Measurements from ENCODE around the gene ADAM19.

The ADAM19 gene

GRCh38 chr5:157539503-157540022 is 36.0 kb downstream of the ADAM19 start:
- H3K27ac ChIP-seq (ENCODE audit: low read depth, low read length): no peak overlapping the region
- 80% methylated on average over 2 of the region's 4 CpGs for WGBS

GRCh38 chr5:157538311-157538710 is 37.3 kb downstream of the ADAM19 start:
- H3K9me3 ChIP-seq (ENCODE audit: insufficient read depth, low read depth, low read length): no peaks in the 10 kb centered on the region
- peaks cover 13% of the 10 kb centered on the region for H3K36me3 ChIP-seq (ENCODE audit: insufficient read depth, low read length)
- no peak overlapping the region for H3K9ac ChIP-seq (ENCODE audit: low read depth, low read length)
- whole genome bisulfite sequencing: 95% methylated on average over 6 of the region's 6 CpGs
- H3K4me3 ChIP-seq (ENCODE audit: low read length): no peak overlapping the region
- no peaks in the 10 kb centered on the region for H3K27me3 ChIP-seq (ENCODE audit: insufficient read depth, low read length)
- H3K4me1 ChIP-seq (ENCODE audit: insufficient read depth, low read length): peaks cover 14% of the 10 kb centered on the region; the same call in 1 of the 2 replicates
- H3K27ac ChIP-seq (ENCODE audit: low read depth, low read length): no peak overlapping the region

More at GRCh38 chr5:157539503-157540022, 36.0 kb downstream of the ADAM19 start:
- peaks cover 14% of the 10 kb centered on the region; the same call in 1 of the 2 replicates for H3K4me1 ChIP-seq (ENCODE audit: insufficient read depth, low read length)
- no peaks in the 10 kb centered on the region for H3K27me3 ChIP-seq (ENCODE audit: insufficient read depth, low read length)
- no peak overlapping the region for H3K9ac ChIP-seq (ENCODE audit: low read depth, low read length)
- H3K9me3 ChIP-seq (ENCODE audit: insufficient read depth, low read depth, low read length): no peaks in the 10 kb centered on the region
- peaks cover 13% of the 10 kb centered on the region for H3K36me3 ChIP-seq (ENCODE audit: insufficient read depth, low read length)
- no peak overlapping the region for H3K4me3 ChIP-seq (ENCODE audit: low read length)

- Histone ChIP-seq H3K4me1 (ENCODE audit: insufficient read depth, low read length) (no peaks in the 10 kb centered on the region), H3K27me3 (ENCODE audit: insufficient read depth, low read length) (no peaks in the 10 kb centered on the region), H3K36me3 (ENCODE audit: insufficient read depth, low read length) (peaks cover 16% of the 10 kb centered on the region), H3K9ac (ENCODE audit: low read depth, low read length) (no peak overlapping the region), H3K4me3 (ENCODE audit: low read length) (no peak overlapping the region), H3K27ac (ENCODE audit: low read depth, low read length) (no peak overlapping the region), H3K9me3 (ENCODE audit: insufficient read depth, low read depth, low read length) (no peaks in the 10 kb centered on the region)
- WGBS: 87% methylated on average over 5 of the region's 6 CpGs
These were observed 40.3 kb downstream of the ADAM19 start for GRCh38 chr5:157535042-157535865.

GRCh38 chr5:157533011-157533481 is 42.5 kb downstream of the ADAM19 start:
- WGBS: 85% methylated on average over 7 of the region's 7 CpGs
- peaks cover 16% of the 10 kb centered on the region for H3K36me3 ChIP-seq (ENCODE audit: insufficient read depth, low read length)
- 0 out of 2 replicates have a peak, but pooled peaks cover 7% of the 10 kb centered on the region for H3K4me1 ChIP-seq (ENCODE audit: insufficient read depth, low read length)

GRCh38 chr5:157532022-157532421 is 43.6 kb downstream of the ADAM19 start:
- H3K36me3 ChIP-seq (ENCODE audit: insufficient read depth, low read length): peaks cover 9% of the 10 kb centered on the region
- no peak overlapping the region for H3K9ac ChIP-seq (ENCODE audit: low read depth, low read length)
- H3K4me3 ChIP-seq (ENCODE audit: low read length): no peak overlapping the region
- no peaks in the 10 kb centered on the region for H3K9me3 ChIP-seq (ENCODE audit: insufficient read depth, low read depth, low read length)
- no peak overlapping the region for H3K27ac ChIP-seq (ENCODE audit: low read depth, low read length)
- H3K4me1 ChIP-seq (ENCODE audit: insufficient read depth, low read length): 0 out of 2 replicates have a peak, but pooled peaks cover 7% of the 10 kb centered on the region
- 94% methylated on average over 4 of the region's 5 CpGs for WGBS
- H3K27me3 ChIP-seq (ENCODE audit: insufficient read depth, low read length): no peaks in the 10 kb centered on the region

More at GRCh38 chr5:157533011-157533481, 42.5 kb downstream of the ADAM19 start:
- no peaks in the 10 kb centered on the region for H3K27me3 ChIP-seq (ENCODE audit: insufficient read depth, low read length)
- H3K9me3 ChIP-seq (ENCODE audit: insufficient read depth, low read depth, low read length): no peaks in the 10 kb centered on the region
- no peak overlapping the region for H3K9ac ChIP-seq (ENCODE audit: low read depth, low read length)
- no peak overlapping the region for H3K4me3 ChIP-seq (ENCODE audit: low read length)
- no peak overlapping the region for H3K27ac ChIP-seq (ENCODE audit: low read depth, low read length)

- Histone ChIP-seq H3K27me3 (ENCODE audit: insufficient read depth, low read length) (no peaks in the 10 kb centered on the region), H3K9me3 (ENCODE audit: insufficient read depth, low read depth, low read length) (no peaks in the 10 kb centered on the region), H3K4me1 (ENCODE audit: insufficient read depth, low read length) (0 out of 2 replicates have a peak, but pooled peaks cover 7% of the 10 kb centered on the region), H3K4me3 (ENCODE audit: low read length) (no peak overlapping the region), H3K36me3 (ENCODE audit: insufficient read depth, low read length) (peaks cover 4% of the 10 kb centered on the region; the same call in 1 of the 2 replicates), H3K27ac (ENCODE audit: low read depth, low read length) (no peak overlapping the region), H3K9ac (ENCODE audit: low read depth, low read length) (no peak overlapping the region)
- WGBS: 89% methylated on average over 13 of the region's 13 CpGs
These were observed 45.2 kb downstream of the ADAM19 start for GRCh38 chr5:157530226-157530972.

GRCh38 chr5:157529002-157529401 is 46.6 kb downstream of the ADAM19 start:
- H3K9me3 ChIP-seq (ENCODE audit: insufficient read depth, low read depth, low read length): no peaks in the 10 kb centered on the region
- H3K36me3 ChIP-seq (ENCODE audit: insufficient read depth, low read length): peaks cover 4% of the 10 kb centered on the region; the same call in 1 of the 2 replicates
- no peak overlapping the region for H3K4me3 ChIP-seq (ENCODE audit: low read length)
- H3K27ac ChIP-seq (ENCODE audit: low read depth, low read length): no peak overlapping the region
- no peak overlapping the region for H3K9ac ChIP-seq (ENCODE audit: low read depth, low read length)
- H3K27me3 ChIP-seq (ENCODE audit: insufficient read depth, low read length): no peaks in the 10 kb centered on the region
- 93% methylated on average over 1 of the region's 1 CpG for WGBS
- 0 out of 2 replicates have a peak, but pooled peaks cover 7% of the 10 kb centered on the region for H3K4me1 ChIP-seq (ENCODE audit: insufficient read depth, low read length)

GRCh38 chr5:157528036-157528632 is 47.4 kb downstream of the ADAM19 start:
- Histone ChIP-seq H3K4me3 (ENCODE audit: low read length) (no peak overlapping the region), H3K27ac (ENCODE audit: low read depth, low read length) (no peak overlapping the region), H3K9ac (ENCODE audit: low read depth, low read length) (no peak overlapping the region), H3K9me3 (ENCODE audit: insufficient read depth, low read depth, low read length) (no peaks in the 10 kb centered on the region), H3K27me3 (ENCODE audit: insufficient read depth, low read length) (no peaks in the 10 kb centered on the region), H3K4me1 (ENCODE audit: insufficient read depth, low read length) (0 out of 2 replicates have a peak, but pooled peaks cover 7% of the 10 kb centered on the region), H3K36me3 (ENCODE audit: insufficient read depth, low read length) (peaks cover 4% of the 10 kb centered on the region; the same call in 1 of the 2 replicates)
- WGBS: 83% methylated on average over 9 of the region's 9 CpGs

GRCh38 chr5:157524887-157525286 is 50.7 kb downstream of the ADAM19 start:
- Histone ChIP-seq H3K4me1 (ENCODE audit: insufficient read depth, low read length) (0 out of 2 replicates have a peak, but pooled peaks cover 7% of the 10 kb centered on the region), H3K27me3 (ENCODE audit: insufficient read depth, low read length) (no peaks in the 10 kb centered on the region), H3K9ac (ENCODE audit: low read depth, low read length) (no peak overlapping the region), H3K9me3 (ENCODE audit: insufficient read depth, low read depth, low read length) (no peaks in the 10 kb centered on the region), H3K4me3 (ENCODE audit: low read length) (no peak overlapping the region), H3K36me3 (ENCODE audit: insufficient read depth, low read length) (no peaks in the 10 kb centered on the region; the same call in 1 of the 2 replicates), H3K27ac (ENCODE audit: low read depth, low read length) (no peak overlapping the region)
- WGBS: 94% methylated on average over 4 of the region's 4 CpGs

- WGBS: 95% methylated on average over 4 of the region's 4 CpGs
- H3K4me1 ChIP-seq (ENCODE audit: insufficient read depth, low read length): 0 out of 2 replicates have a peak, but pooled peaks cover 7% of the 10 kb centered on the region
- 0 out of 2 replicates have a peak, but pooled peaks cover 8% of the 10 kb centered on the region for H3K36me3 ChIP-seq (ENCODE audit: insufficient read depth, low read length)
- no peak overlapping the region for H3K9ac ChIP-seq (ENCODE audit: low read depth, low read length)
- no peak overlapping the region for H3K4me3 ChIP-seq (ENCODE audit: low read length)
- no peaks in the 10 kb centered on the region for H3K9me3 ChIP-seq (ENCODE audit: insufficient read depth, low read depth, low read length)
- H3K27ac ChIP-seq (ENCODE audit: low read depth, low read length): no peak overlapping the region
- H3K27me3 ChIP-seq (ENCODE audit: insufficient read depth, low read length): no peaks in the 10 kb centered on the region
These were observed 51.6 kb downstream of the ADAM19 start for GRCh38 chr5:157523976-157524375.
